AG09309 (cell line): ENCODE results near the gene TNP2.
"Not testable (repeated sequence)": the region's sequence is repeated elsewhere in the genome, so short reads cannot be mapped to it uniquely, and the experiment has no call there.

Experiments
- DNase-seq: peaks from one replicate; pipeline ENCODE4 v3.0.0-alpha.2; 2010; ENCODE audit warnings: low read depth
- H3K4me3 ChIP-seq: 2 replicates; pipeline ENCODE4 v1.5.1; 2011; ENCODE audit warnings: mild to moderate bottlenecking, low read depth, low read length, moderate library complexity; ENCODE audit not compliant: control insufficient read depth
- TF ChIP-seq, protein P1 (sequence below): IDR thresholded peaks from 2 replicates; pipeline ENCODE4 v1.5.1; 2011; ENCODE audit warnings: mild to moderate bottlenecking, low read depth, low read length, inconsistent platforms; ENCODE audit not compliant: insufficient read depth, control insufficient read depth; ENCODE audit errors: missing control alignments

The TNP2 gene

DNA sequence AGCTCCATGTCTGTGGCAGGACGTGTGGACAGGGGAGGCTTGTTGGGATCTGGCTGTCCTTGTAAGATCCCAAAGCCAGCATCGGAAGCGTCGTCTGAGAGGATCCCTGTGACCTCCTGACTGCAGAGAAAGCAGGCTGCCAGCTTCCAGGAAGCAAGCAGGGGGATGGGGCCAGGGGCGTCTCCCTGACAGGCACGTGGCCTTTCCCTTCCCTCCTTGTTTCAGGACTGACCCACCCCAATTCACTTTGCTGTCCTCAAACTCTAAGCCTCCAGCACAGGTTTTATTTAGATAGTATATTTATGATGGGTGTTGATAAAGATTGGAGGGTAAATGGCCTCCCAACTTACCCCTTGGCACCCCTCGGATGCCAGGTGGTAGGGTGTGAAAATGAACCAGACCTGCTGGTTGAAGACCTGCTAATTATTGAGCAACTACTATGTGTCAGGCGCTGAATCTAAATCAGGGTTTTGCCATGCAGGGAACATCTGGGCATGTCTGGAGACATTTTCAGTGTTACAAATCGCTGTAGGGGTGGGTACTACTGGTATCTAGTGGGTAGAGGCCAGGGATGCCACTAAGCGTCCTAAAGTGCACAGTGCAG lies 37.7 kb downstream of the TNP2 start:
- no peak for DNase-seq
- H3K4me3 ChIP-seq: no peak overlapping the region
- TF ChIP-seq, protein P1, sequence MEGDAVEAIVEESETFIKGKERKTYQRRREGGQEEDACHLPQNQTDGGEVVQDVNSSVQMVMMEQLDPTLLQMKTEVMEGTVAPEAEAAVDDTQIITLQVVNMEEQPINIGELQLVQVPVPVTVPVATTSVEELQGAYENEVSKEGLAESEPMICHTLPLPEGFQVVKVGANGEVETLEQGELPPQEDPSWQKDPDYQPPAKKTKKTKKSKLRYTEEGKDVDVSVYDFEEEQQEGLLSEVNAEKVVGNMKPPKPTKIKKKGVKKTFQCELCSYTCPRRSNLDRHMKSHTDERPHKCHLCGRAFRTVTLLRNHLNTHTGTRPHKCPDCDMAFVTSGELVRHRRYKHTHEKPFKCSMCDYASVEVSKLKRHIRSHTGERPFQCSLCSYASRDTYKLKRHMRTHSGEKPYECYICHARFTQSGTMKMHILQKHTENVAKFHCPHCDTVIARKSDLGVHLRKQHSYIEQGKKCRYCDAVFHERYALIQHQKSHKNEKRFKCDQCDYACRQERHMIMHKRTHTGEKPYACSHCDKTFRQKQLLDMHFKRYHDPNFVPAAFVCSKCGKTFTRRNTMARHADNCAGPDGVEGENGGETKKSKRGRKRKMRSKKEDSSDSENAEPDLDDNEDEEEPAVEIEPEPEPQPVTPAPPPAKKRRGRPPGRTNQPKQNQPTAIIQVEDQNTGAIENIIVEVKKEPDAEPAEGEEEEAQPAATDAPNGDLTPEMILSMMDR: no peak

DNA sequence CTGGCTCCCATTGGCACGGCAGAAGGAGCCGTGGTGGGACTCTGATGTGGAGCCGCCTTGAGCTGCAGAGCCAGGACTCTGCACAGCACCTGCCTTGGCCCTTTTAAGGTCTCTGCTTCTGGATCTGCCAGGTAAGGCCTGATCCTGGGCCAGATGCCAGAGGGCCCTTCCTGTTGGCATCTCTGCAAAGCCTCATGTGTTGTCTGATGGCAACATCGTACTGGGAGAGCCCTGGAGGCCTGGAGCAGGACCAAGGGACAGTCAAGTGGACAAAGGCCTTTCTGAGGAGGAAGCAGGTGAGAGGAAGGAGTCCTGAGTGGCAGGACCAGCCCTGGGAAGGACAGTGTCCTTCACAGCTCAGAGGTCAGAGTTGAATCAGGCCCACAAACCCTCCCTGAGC lies 39.2 kb downstream of the TNP2 start:
- DNase-seq: no peak
- H3K4me3 ChIP-seq: no peak overlapping the region
- TF ChIP-seq, protein P1: no peak

DNA sequence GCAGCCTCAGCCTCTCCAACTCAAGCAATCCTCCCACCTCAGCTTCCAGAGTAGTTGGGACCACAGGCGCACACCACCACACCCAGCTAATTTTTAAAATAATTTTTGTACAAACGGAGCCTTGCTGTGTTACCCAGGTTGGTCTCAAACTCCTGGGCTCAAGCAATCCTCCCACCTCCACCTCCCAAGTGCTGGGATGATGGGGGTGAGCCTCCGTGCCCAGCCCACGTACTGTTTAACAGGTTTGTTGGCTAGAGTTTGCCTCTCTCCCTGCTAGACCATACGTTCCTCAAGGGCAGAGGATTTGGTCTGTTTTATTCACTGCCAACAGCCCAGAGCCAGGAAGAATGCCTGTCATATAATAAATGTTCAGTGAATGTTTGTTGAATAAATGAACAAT lies 39.7 kb downstream of the TNP2 start:
- no peak overlapping the region for H3K4me3 ChIP-seq
- DNase-seq: no peak
- TF ChIP-seq, protein P1: no peak

DNA sequence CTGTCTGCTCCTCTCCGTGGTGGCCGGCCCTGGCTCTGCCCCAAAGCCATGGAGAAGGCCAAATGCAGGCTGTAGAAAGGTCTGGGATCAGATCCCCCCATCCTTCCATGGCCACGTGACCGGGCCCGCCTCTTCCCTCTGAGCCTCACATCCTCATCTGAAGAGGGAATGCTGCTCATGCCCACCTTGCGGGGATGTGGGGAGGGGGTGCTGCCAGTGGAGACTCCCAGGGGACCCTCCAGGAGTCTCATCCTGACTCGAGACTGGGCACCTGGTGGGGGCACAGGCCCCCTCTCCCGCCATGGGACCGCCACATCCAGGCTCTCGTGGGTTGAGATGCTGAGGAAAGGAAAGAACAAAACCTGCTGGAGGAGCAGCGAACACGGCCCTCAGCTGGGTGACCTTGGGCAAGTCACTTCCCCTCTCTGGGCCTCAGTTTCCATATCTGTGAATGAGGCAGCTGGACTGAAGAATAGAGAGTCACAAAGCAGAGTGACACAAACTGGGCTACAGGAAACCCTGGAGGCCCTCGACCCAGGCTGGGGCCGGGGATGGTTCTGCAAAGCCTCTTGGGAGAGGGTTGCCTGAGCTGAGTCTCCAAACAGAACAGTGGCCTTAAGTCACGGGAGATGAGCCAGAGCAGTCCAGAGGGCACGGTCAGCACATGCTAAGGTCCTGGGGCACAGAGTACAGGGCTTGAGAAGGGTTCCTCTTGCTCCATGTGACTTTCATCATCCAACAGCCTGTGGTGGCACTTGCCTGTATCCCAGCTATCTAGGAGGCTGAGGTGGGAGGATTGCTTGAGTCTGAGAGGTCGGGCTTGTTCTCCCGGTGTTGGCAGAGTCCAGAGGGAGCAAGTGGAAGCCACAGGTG lies 43.2 kb downstream of the TNP2 start:
- no peak overlapping the region for H3K4me3 ChIP-seq
- TF ChIP-seq, protein P1: no peak
- no peak for DNase-seq

DNA sequence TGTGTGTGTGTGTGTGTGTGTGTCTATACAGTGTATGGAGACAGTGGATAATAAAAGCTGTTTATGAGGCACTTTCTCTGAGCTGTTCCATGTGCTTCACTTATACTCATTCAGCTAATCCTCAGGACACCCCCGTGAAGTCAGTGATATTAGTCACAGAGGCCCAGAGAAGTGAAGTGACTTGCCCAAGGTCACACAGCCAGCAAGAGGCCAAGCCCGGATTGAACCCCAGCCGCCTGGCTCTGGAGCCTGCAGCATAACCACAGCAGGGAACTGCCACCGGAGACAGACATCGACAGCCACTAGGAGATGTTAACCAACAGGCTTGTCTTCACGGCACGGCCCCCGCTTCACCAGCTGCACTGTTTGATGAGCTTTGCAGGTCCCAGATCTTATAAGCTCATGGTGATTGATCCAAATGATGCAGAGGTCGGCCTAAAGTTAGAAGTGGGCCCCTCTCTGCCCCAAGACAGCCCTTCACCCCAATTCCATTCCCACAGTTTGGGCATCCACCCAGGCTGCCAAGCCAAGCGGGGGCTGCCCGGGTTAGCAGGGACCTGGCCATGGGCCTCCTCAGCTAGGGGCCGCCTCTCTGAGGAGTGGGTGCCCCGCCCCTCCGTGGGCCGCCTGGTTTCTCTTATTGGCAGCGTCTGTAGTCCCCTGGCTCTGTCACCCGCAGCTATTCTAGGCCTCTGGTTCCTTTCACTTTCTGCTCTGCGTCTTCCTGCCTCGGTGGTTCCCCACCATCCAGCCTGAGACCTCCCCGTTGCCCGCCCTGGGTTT lies 44.0 kb downstream of the TNP2 start:
- no peak overlapping the region for H3K4me3 ChIP-seq
- no peak for DNase-seq
- TF ChIP-seq, protein P1: no peak

DNA sequence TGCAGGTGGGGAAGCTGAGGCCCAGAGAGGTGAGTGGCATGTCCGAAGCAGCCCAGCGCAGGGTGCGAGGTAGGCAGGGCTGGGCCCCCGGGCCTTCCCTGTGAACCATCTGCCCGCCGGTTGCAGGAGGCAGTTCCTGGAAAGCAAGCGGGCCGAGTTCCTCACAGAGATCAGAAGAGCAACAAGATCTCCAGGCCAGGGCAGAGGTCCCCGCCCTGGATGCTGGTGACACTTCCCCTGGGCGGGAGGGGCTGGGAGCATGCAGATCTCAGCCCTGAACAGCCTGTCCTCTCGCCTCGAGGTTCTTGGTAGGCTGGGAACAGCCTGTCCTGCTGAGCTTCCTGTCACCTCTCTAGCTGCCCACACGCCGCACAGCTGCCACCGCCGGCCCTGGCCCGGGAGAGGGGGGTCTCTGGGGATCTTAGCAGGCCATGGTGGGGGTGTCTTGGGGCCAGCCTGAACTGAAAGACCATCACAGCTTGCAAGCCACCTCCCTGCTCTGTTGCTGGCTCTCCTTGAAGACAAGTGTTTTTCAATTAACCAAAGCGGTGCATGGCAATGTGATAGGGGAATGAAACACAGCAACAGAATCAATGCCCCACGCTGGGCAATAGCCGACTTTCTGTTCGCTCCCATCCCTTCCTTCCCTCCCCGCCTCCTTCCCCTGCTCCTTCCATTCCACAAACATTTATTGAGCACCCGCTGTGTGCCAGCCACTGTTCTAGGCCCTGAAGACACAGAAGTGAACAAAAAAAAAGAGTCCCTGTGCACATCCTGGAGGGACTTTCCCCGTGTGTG lies 44.8 kb downstream of the TNP2 start:
- TF ChIP-seq, protein P1: no peak
- no peak for DNase-seq
- no peak overlapping the region for H3K4me3 ChIP-seq

DNA sequence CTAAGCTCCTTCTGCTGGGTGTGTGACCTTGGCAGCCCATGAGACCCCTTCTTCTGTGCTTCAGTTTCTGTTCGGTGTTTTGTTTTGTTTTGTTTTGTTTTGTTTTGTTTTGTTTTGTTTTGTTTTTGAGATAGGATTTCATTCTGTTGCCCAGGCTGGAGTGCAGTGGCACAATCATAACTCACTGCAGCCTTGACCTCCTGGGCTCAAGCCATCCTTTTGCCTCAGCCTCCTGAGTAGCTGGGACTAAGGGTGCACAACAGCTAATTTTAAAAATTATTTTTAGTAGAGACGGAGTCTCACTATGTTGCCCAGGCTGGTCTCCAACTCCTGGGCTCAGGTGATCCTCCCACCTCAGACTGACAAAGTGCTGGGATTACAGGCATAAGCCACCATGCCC lies 48.6 kb downstream of the TNP2 start:
- not testable (repeated sequence) for H3K4me3 ChIP-seq, DNase-seq
